GM18870 (cell line): ENCODE measurements around the gene EOLA2.
A peak's percentile ranks its signal among the peaks of the same experiment; 100 is the strongest.
"Not testable (repeated sequence)": the region's sequence is repeated elsewhere in the genome, so short reads cannot be mapped to it uniquely, and the experiment has no call there.

ENCODE experiments used
- ATAC-seq: cut with Tn5 transposase; IDR thresholded peaks from one replicate; pipeline ENCODE4 v1.9.1; 2021; ENCODE audit warnings: moderate library complexity; ENCODE audit not compliant: unreplicated experiment

The EOLA2 gene

GRCh38 chrX:149933547-149933946 lies 4.7 kb downstream of the EOLA2 start:
- ATAC-seq = not testable (repeated sequence)

GRCh38 chrX:149932970-149933369 lies 5.3 kb downstream of the EOLA2 start:
- not testable (repeated sequence) for ATAC-seq

- ATAC-seq = not testable (repeated sequence)
Measured at GRCh38 chrX:149932150-149932549, 6.1 kb downstream of the EOLA2 start.

GRCh38 chrX:149931355-149931754 lies 6.9 kb downstream of the EOLA2 start:
- not testable (repeated sequence) for ATAC-seq

- not testable (repeated sequence) for ATAC-seq
Measured at GRCh38 chrX:149929400-149929799, 8.9 kb downstream of the EOLA2 start, which contains the start of gene HSFX4. Gene HSFX4 (plus strand): TSS chrX:149929573. CDS start chrX:149929645, 72 bp downstream.

- ATAC-seq = not testable (repeated sequence)
Measured at GRCh38 chrX:149928635-149929034, 9.7 kb downstream of the EOLA2 start.

GRCh38 chrX:149927964-149928258 lies 10.4 kb downstream of the EOLA2 start:
- ATAC-seq = peak; percentile 33

- peak; percentile 46 for ATAC-seq
Measured at GRCh38 chrX:149927245-149927963, 10.9 kb downstream of the EOLA2 start.

GRCh38 chrX:149924434-149924833 lies 13.9 kb downstream of the EOLA2 start:
- not testable (repeated sequence) for ATAC-seq

- ATAC-seq = not testable (repeated sequence)
Measured at GRCh38 chrX:149923836-149924235, 14.5 kb downstream of the EOLA2 start.

GRCh38 chrX:149916745-149917392 lies 21.4 kb downstream of the EOLA2 start:
- ATAC-seq = peak; percentile 88

GRCh38 chrX:149910178-149910695 lies 28.1 kb downstream of the EOLA2 start:
- ATAC-seq = no peak

GRCh38 chrX:149909324-149910177 lies 28.7 kb downstream of the EOLA2 start:
- ATAC-seq = no peak

GRCh38 chrX:149908727-149909126 lies 29.6 kb downstream of the EOLA2 start:
- ATAC-seq = no peak

- ATAC-seq = peak; percentile 78
Measured at GRCh38 chrX:149908308-149908707, 30.0 kb downstream of the EOLA2 start.

GRCh38 chrX:149903889-149904748 lies 34.2 kb downstream of the EOLA2 start:
- ATAC-seq = peak; percentile 82

GRCh38 chrX:149898554-149898953 lies 39.7 kb downstream of the EOLA2 start:
- ATAC-seq = no peak

- ATAC-seq = not testable (repeated sequence)
Measured at GRCh38 chrX:149890828-149891227, 47.5 kb downstream of the EOLA2 start.
